Activated CD4-positive, alpha-beta memory T cell treated with anti-CD3 and anti-CD28 coated beads, Interleukin-2, amount 10 ng/mL, durations not matched to agents 7 days and 5 days (primary cell): Measurements from ENCODE around the gene LY6G6D. TPM values are rescaled to one million over a fixed set of nuclear protein-coding genes. Genes with fewer than 3 reads are reported as not detected.
A peak's percentile ranks its signal among the peaks of the same experiment; 100 is the strongest.

ENCODE experiments used
- CTCF ChIA-PET: fragments of 350-600 bp; sonication (Branson Sonifier 250); formaldehyde crosslinking; loops from one replicate; lab custom pipeline; 2021; ENCODE audit warnings: antibody characterized with exemption, inconsistent platforms; lab: Charles Lee
- POLR2A ChIA-PET: fragments of 350-600 bp; sonication (Branson Sonifier 250); formaldehyde crosslinking; loops from one replicate; lab custom pipeline; 2021; ENCODE audit warnings: antibody characterized with exemption; lab: Charles Lee
- DNase-seq: peaks from one replicate; pipeline ENCODE4 v3.0.0-alpha.2; 2020
- H3K27ac Mint-ChIP-seq: one replicate; pipeline ENCODE4 v1.8.0; 2021; ENCODE audit warnings: mild to moderate bottlenecking, mixed read lengths
- H3K27me3 Mint-ChIP-seq: one replicate; pipeline ENCODE4 v1.8.0; 2021; ENCODE audit warnings: mixed read lengths
- H3K36me3 Mint-ChIP-seq: one replicate; pipeline ENCODE4 v1.8.0; 2021; ENCODE audit warnings: low read depth, mixed read lengths
- H3K4me1 Mint-ChIP-seq: one replicate; pipeline ENCODE4 v1.8.0; 2021; ENCODE audit warnings: mixed read lengths
- H3K4me3 Mint-ChIP-seq: one replicate; pipeline ENCODE4 v1.8.0; 2021; ENCODE audit warnings: mild to moderate bottlenecking, mixed read lengths
- H3K9me3 Mint-ChIP-seq: one replicate; pipeline ENCODE4 v1.8.0; 2021; ENCODE audit warnings: mixed read lengths
- total RNA-seq, 2 experiments: library from RNA; stranded (reverse); gene quantifications; one replicate each; pipeline ENCODE4 v1.2.3, GENCODE V29; 2021

LY6G6D gene
- total RNA-seq, 2 experiments from 2014 or later = not detected

DNA sequence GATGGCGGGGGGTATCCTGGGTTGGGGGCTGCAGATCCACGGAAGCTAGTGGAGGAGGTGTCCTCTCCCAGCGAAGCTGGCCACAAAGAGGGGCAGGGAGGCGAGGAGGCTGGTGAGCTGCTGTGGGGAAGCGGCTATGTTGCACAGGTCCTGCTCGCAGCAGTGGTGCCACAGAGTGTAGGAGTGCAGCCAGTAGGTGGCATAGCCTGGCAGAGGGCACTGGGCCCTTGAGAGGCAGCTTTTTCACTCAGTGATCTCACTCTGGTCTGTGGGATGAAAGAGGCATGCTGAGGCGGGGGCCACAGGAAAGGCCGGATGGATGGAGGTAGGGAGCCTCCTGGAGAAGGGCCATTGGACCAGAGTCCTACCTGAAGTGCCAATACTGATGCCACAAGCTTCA is 2.9 kb upstream of the LY6G6D start:
- DNase-seq = peak; percentile 30
- H3K27ac Mint-ChIP-seq = no peak overlapping the region
- H3K4me3 Mint-ChIP-seq = no peak overlapping the region
- ChIA-PET CTCF (interaction anchor here (0.6 to 1.6 kb wide), 5 partner anchors 9 to 240 kb away, joined by 3 to 4 read pairs (median 3); partner anchors contain the start of gene ABHD16A), POLR2A (interaction anchor here (1.8 to 2.7 kb wide), 4 partner anchors 9 to 28 kb away, joined by 6 to 9 read pairs (median 7); partner anchors contain the start of genes ABHD16A, DDAH2 and MSH5)
- H3K36me3 Mint-ChIP-seq = no peaks in the 10 kb centered on the region
- peaks cover 26% of the 10 kb centered on the region for H3K4me1 Mint-ChIP-seq
- no peaks in the 10 kb centered on the region for H3K9me3 Mint-ChIP-seq
- H3K27me3 Mint-ChIP-seq = peaks cover 13% of the 10 kb centered on the region

GRCh38 chr6:31713465-31713864 is 1.7 kb upstream of the LY6G6D start:
- CTCF ChIA-PET = interaction anchor here (1.1 kb wide), 1 partner anchor 25 kb away, joined by 3 read pairs; no protein-coding TSS in a partner anchor
- Mint-ChIP-seq H3K27ac (no peak overlapping the region), H3K27me3 (peaks cover 13% of the 10 kb centered on the region), H3K4me1 (peaks cover 26% of the 10 kb centered on the region), H3K9me3 (no peaks in the 10 kb centered on the region), H3K36me3 (no peaks in the 10 kb centered on the region), H3K4me3 (no peak overlapping the region)
- no peak for DNase-seq
- POLR2A ChIA-PET = interaction anchor here (1.2 to 2.7 kb wide), 3 partner anchors 12 to 27 kb away, joined by 3 to 7 read pairs (median 6); partner anchors contain the start of genes DDAH2 and MSH5

GRCh38 chr6:31713991-31714684 is 1.0 kb upstream of the LY6G6D start:
- Mint-ChIP-seq H3K27me3 (peaks cover 13% of the 10 kb centered on the region), H3K4me3 (no peak overlapping the region), H3K27ac (no peak overlapping the region), H3K36me3 (no peaks in the 10 kb centered on the region), H3K4me1 (peaks cover 26% of the 10 kb centered on the region), H3K9me3 (no peaks in the 10 kb centered on the region)
- no peak for DNase-seq
- POLR2A ChIA-PET = interaction anchor here (0.7 to 2.2 kb wide), 6 partner anchors 11 to 27 kb away, joined by 3 to 7 read pairs (median 3); partner anchors contain the start of gene DDAH2
- CTCF ChIA-PET = interaction anchor here (0.7 to 1.1 kb wide), 3 partner anchors 9 to 116 kb away, joined by 3 read pairs; partner anchors contain the start of gene MPIG6B

GRCh38 chr6:31717499-31718222 is 2.5 kb downstream of the LY6G6D start:
- DNase-seq = no peak
- H3K27me3 Mint-ChIP-seq = peaks cover 15% of the 10 kb centered on the region
- POLR2A ChIA-PET = no interaction called here
- CTCF ChIA-PET = no interaction called here
- H3K4me3 Mint-ChIP-seq = no peak overlapping the region
- H3K9me3 Mint-ChIP-seq = no peaks in the 10 kb centered on the region
- H3K36me3 Mint-ChIP-seq = no peaks in the 10 kb centered on the region
- no peak overlapping the region for H3K27ac Mint-ChIP-seq
- peaks cover under 1% of the 10 kb centered on the region for H3K4me1 Mint-ChIP-seq

DNA sequence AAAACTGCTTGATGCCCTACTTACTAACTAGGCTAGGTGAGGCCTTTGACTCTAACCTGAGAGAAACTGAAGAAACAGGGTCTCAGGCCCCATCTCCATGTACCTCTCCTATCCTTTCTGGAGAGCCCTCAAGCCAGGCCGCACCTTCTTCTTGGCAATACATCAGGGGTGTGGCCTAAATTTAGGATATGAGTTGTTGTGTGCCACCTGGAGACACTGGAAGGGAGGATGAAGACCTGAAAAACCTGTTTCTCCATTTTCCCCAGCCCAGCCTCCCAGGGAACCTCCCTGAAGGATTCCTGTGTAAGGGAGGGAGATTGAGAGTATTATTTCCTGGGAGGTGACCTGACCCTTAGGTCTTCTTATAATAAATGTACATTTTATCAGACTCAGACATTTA is 3.1 kb downstream of the LY6G6D start:
- H3K4me1 Mint-ChIP-seq = peaks cover under 1% of the 10 kb centered on the region
- ChIA-PET POLR2A (no interaction called here), CTCF (no interaction called here)
- H3K4me3 Mint-ChIP-seq = no peak overlapping the region
- no peak for DNase-seq
- peaks cover 11% of the 10 kb centered on the region for H3K27me3 Mint-ChIP-seq
- H3K27ac Mint-ChIP-seq = no peak overlapping the region
- no peaks in the 10 kb centered on the region for H3K9me3 Mint-ChIP-seq
- H3K36me3 Mint-ChIP-seq = no peaks in the 10 kb centered on the region

- Mint-ChIP-seq H3K9me3 (no peaks in the 10 kb centered on the region), H3K27ac (no peak overlapping the region), H3K4me1 (peaks cover 2% of the 10 kb centered on the region), H3K27me3 (peaks cover 8% of the 10 kb centered on the region), H3K4me3 (no peak overlapping the region), H3K36me3 (no peaks in the 10 kb centered on the region)
- DNase-seq = no peak
- CTCF ChIA-PET = interaction anchor here (0.6 kb wide), 1 partner anchor 111 kb away, joined by 3 read pairs; no protein-coding TSS in a partner anchor
- POLR2A ChIA-PET = no interaction called here
Measured at GRCh38 chr6:31719001-31719400, 3.9 kb downstream of the LY6G6D start.

GRCh38 chr6:31720196-31720770 is 5.1 kb downstream of the LY6G6D start:
- Mint-ChIP-seq H3K36me3 (no peaks in the 10 kb centered on the region), H3K27ac (no peak overlapping the region), H3K27me3 (peaks cover 4% of the 10 kb centered on the region), H3K4me1 (peaks cover 6% of the 10 kb centered on the region), H3K9me3 (no peaks in the 10 kb centered on the region), H3K4me3 (no peak overlapping the region)
- CTCF ChIA-PET = no interaction called here
- POLR2A ChIA-PET = interaction anchor here (1.1 kb wide), 1 partner anchor 18 kb away, joined by 4 read pairs; no protein-coding TSS in a partner anchor
- DNase-seq = no peak

- Mint-ChIP-seq H3K4me3 (no peak within 1 kb of the TSS), H3K4me1 (peaks cover 17% of the 10 kb centered on the region), H3K27ac (no peak within 1 kb of the TSS), H3K36me3 (peaks cover 10% of the 10 kb centered on the region), H3K27me3 (peaks cover 4% of the 10 kb centered on the region), H3K9me3 (no peaks in the 10 kb centered on the region)
- POLR2A ChIA-PET = no interaction called here
- no peak for DNase-seq
- CTCF ChIA-PET = interaction anchor here (0.6 kb wide), 1 partner anchor 108 kb away, joined by 3 read pairs; no protein-coding TSS in a partner anchor
Measured at GRCh38 chr6:31721351-31722020, 6.3 kb downstream of the LY6G6D start, which contains the start of gene LY6G6C. Gene LY6G6C (minus strand): TSS chr6:31721746. CDS start chr6:31721679, 67 bp downstream.

DNA sequence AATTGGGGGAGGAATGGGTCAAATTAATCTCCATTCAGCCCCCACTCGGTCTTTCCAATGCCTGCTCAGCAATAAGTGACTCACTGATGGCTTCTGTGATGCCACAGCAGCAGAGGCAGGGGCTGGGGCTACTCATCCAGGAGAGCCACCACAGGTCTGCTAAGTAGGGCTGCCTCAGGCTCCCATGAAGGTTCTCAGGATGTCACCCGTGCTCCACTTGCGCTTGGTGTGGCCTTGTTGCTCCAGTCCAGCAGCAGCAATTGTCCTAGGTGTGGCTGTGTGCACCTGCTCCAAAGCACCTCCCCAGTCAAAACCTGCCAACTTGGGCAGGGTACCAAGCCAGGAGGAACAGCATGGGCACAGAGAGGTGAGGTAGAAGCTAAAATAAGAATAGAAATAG is 7.0 kb downstream of the LY6G6D start:
- ChIA-PET CTCF (no interaction called here), POLR2A (interaction anchor here (0.8 kb wide), 1 partner anchor 16 kb away, joined by 3 read pairs; no protein-coding TSS in a partner anchor)
- no peaks in the 10 kb centered on the region for H3K9me3 Mint-ChIP-seq
- H3K36me3 Mint-ChIP-seq = peaks cover 17% of the 10 kb centered on the region
- DNase-seq = no peak
- H3K27me3 Mint-ChIP-seq = peaks cover 4% of the 10 kb centered on the region
- H3K4me1 Mint-ChIP-seq = peaks cover 24% of the 10 kb centered on the region
- no peak overlapping the region for H3K4me3 Mint-ChIP-seq
- H3K27ac Mint-ChIP-seq = no peak overlapping the region

DNA sequence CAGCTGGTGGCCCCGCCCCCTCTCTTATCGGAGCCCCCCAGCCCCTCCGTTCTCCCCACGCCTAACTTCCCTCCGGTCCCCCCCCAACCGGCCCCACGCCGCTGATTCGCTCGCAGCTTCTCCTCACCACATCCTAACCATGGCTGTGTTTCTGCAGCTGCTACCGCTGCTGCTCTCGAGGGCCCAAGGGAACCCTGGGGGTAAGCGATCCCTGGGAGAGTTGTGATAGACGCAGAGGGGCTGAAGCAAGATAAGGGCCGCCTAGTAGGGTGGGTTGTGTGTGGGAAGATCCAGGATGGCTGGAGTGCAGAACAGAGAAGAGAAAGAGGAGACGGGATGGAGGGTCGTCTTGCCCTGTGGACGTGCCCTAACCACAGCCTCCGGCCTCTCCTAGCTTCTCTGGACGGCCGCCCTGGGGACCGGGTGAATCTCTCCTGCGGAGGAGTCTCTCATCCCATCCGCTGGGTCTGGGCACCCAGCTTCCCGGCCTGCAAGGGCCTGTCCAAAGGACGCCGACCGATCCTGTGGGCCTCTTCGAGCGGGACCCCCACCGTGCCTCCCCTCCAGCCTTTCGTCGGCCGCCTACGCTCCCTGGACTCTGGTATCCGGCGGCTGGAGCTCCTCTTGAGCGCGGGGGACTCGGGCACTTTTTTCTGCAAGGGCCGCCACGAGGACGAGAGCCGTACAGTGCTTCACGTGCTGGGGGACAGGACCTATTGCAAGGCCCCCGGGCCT is 8.3 kb downstream of the LY6G6D start, which contains the start of gene MPIG6B:
Gene MPIG6B (plus strand): TSS at position 129 of the 735 bp plus-strand sequence. CDS start 11 bp downstream, at position 140.
- no peak within 1 kb of the TSS for H3K4me3 Mint-ChIP-seq
- ChIA-PET POLR2A (interaction anchor here (0.8 to 5.5 kb wide), 3 partner anchors 13 to 99 kb away, joined by 3 to 58 read pairs (median 4); partner anchors contain the start of gene CLIC1), CTCF (interaction anchor here (0.9 kb wide), 1 partner anchor 9 kb away, joined by 3 read pairs; no protein-coding TSS in a partner anchor)
- H3K9me3 Mint-ChIP-seq = no peaks in the 10 kb centered on the region
- H3K27ac Mint-ChIP-seq = no peak within 1 kb of the TSS
- peaks cover 27% of the 10 kb centered on the region for H3K36me3 Mint-ChIP-seq
- DNase-seq = no peak
- peaks cover 36% of the 10 kb centered on the region for H3K4me1 Mint-ChIP-seq
- peaks cover 4% of the 10 kb centered on the region for H3K27me3 Mint-ChIP-seq

GRCh38 chr6:31723980-31724691 is 9.0 kb downstream of the LY6G6D start:
- ChIA-PET POLR2A (interaction anchor here (0.8 to 5.5 kb wide), 3 partner anchors 13 to 98 kb away, joined by 3 to 58 read pairs (median 4); partner anchors contain the start of gene CLIC1), CTCF (interaction anchor here (1.0 kb wide), 1 partner anchor 14 kb away, joined by 3 read pairs; no protein-coding TSS in a partner anchor)
- no peak for DNase-seq
- Mint-ChIP-seq H3K4me1 (peaks cover 43% of the 10 kb centered on the region), H3K4me3 (no peak overlapping the region), H3K27me3 (peaks cover 4% of the 10 kb centered on the region), H3K27ac (no peak overlapping the region), H3K36me3 (peaks cover 31% of the 10 kb centered on the region), H3K9me3 (no peaks in the 10 kb centered on the region)
